KMS-11 (cell line): ENCODE results near the gene SPINK4.

Experiments used
- H2AFZ ChIP-seq: fragments of 200-600 bp; sonication (generic); 2 replicates; pipeline ENCODE4 v1.6.1; 2016; ENCODE audit warnings: antibody characterized with exemption, mixed run types, low read depth
- H3K27ac ChIP-seq: fragments of 200-600 bp; sonication (generic); 2 replicates; pipeline ENCODE4 v1.6.1; 2016; ENCODE audit warnings: mild to moderate bottlenecking, mixed run types
- H3K27me3 ChIP-seq: fragments of 200-600 bp; sonication (generic); 2 replicates; pipeline ENCODE4 v1.6.1; 2017; ENCODE audit warnings: mild to moderate bottlenecking, low read depth, mixed run types, moderate library complexity; ENCODE audit not compliant: insufficient read depth
- H3K36me3 ChIP-seq: fragments of 200-600 bp; sonication (generic); 2 replicates; pipeline ENCODE4 v1.6.1; 2017; ENCODE audit warnings: mild to moderate bottlenecking, mixed run types; ENCODE audit not compliant: insufficient read depth
- H3K4me1 ChIP-seq: fragments of 200-600 bp; sonication (generic); 2 replicates; pipeline ENCODE4 v1.6.1; 2016; ENCODE audit warnings: mild to moderate bottlenecking, low read depth, mixed run types; ENCODE audit not compliant: poor library complexity, severe bottlenecking
- H3K4me2 ChIP-seq: fragments of 200-600 bp; sonication (generic); 2 replicates; pipeline ENCODE4 v1.7.0; 2016; ENCODE audit warnings: mild to moderate bottlenecking, mixed run types
- H3K4me3 ChIP-seq: fragments of 200-600 bp; sonication (generic); IDR thresholded peaks from 2 replicates; pipeline ENCODE4 v1.6.1; 2017; ENCODE audit warnings: low read depth, low read length, mixed read lengths; ENCODE audit not compliant: insufficient read depth
- H3K79me2 ChIP-seq: fragments of 200-600 bp; sonication (generic); 2 replicates; pipeline ENCODE4 v1.6.1; 2016; ENCODE audit warnings: low read depth, mixed run types; ENCODE audit not compliant: insufficient read depth
- H3K9ac ChIP-seq: fragments of 200-600 bp; sonication (generic); 2 replicates; pipeline ENCODE4 v1.6.1; 2016; ENCODE audit warnings: mild to moderate bottlenecking, mixed run types
- H4K20me1 ChIP-seq: fragments of 200-600 bp; sonication (generic); 2 replicates; pipeline ENCODE4 v1.6.1; 2016; ENCODE audit warnings: mild to moderate bottlenecking, mixed run types; ENCODE audit not compliant: insufficient read depth
- CTCF ChIP-seq: fragments of 200-600 bp; sonication (generic); conservative IDR thresholded peaks from 2 replicates; pipeline ENCODE4 v1.6.1; 2017; ENCODE audit warnings: low read depth, mild to moderate bottlenecking, antibody characterized with exemption, low read length, moderate library complexity, mixed read lengths

Gene SPINK4

GRCh38 chr9:33234511-33235467 lies 5.2 kb upstream of the SPINK4 start:
- TF ChIP-seq CTCF, result no peak
- Histone ChIP-seq H3K4me2 (no peak overlapping the region), H3K27ac (no peak overlapping the region), H3K27me3 (no peaks in the 10 kb centered on the region), H3K9ac (no peak overlapping the region), H3K36me3 (no peaks in the 10 kb centered on the region), H3K79me2 (no peaks in the 10 kb centered on the region), H2AFZ (no peak overlapping the region), H3K4me3 (no peak overlapping the region), H4K20me1 (no peaks in the 10 kb centered on the region), H3K4me1 (no peaks in the 10 kb centered on the region)

- Histone ChIP-seq H3K4me2 (no peak overlapping the region), H3K27me3 (no peaks in the 10 kb centered on the region), H4K20me1 (no peaks in the 10 kb centered on the region), H3K4me1 (no peaks in the 10 kb centered on the region), H3K79me2 (no peaks in the 10 kb centered on the region), H3K36me3 (no peaks in the 10 kb centered on the region), H2AFZ (no peak overlapping the region), H3K27ac (no peak overlapping the region), H3K9ac (no peak overlapping the region), H3K4me3 (no peak overlapping the region)
- no peak for TF ChIP-seq CTCF
These were observed 3.4 kb upstream of the SPINK4 start for GRCh38 chr9:33236571-33236970.

- Histone ChIP-seq H3K4me3 (no peak overlapping the region), H3K4me1 (no peaks in the 10 kb centered on the region), H3K36me3 (no peaks in the 10 kb centered on the region), H3K79me2 (no peaks in the 10 kb centered on the region), H2AFZ (no peak overlapping the region), H3K9ac (no peak overlapping the region), H4K20me1 (no peaks in the 10 kb centered on the region), H3K27me3 (no peaks in the 10 kb centered on the region), H3K27ac (no peak overlapping the region), H3K4me2 (no peak overlapping the region)
- TF ChIP-seq CTCF, result no peak
These were observed 1.3 kb downstream of the SPINK4 start for GRCh38 chr9:33241298-33241697.

GRCh38 chr9:33242609-33243134 lies 2.7 kb downstream of the SPINK4 start:
- Histone ChIP-seq H3K9ac (no peak overlapping the region), H3K27ac (no peak overlapping the region), H3K27me3 (no peaks in the 10 kb centered on the region), H3K4me1 (no peaks in the 10 kb centered on the region), H3K79me2 (no peaks in the 10 kb centered on the region), H3K4me2 (no peak overlapping the region), H2AFZ (no peak overlapping the region), H3K36me3 (no peaks in the 10 kb centered on the region), H3K4me3 (no peak overlapping the region), H4K20me1 (no peaks in the 10 kb centered on the region)
- TF ChIP-seq CTCF, result no peak
